NCI-H526 (cell line): ENCODE results near the gene LBX1.

Experiments
- DNase-seq, 2 experiments: peaks; one replicate each; lab custom pipeline; 2025; lab: John Stamatoyannopoulos, UW

The LBX1 gene

GRCh38 chr10:101229266-101230182 is at the start of gene LBX1:
Gene LBX1, minus strand, starts transcription at chr10:101229463. Its CDS starts 648 bp downstream, at chr10:101228815.
- peak in 1 of 2 experiments; percentile 31 for DNase-seq

GRCh38 chr10:101273741-101274140 is 44.5 kb upstream of the LBX1 start:
- no peak for DNase-seq

GRCh38 chr10:101273330-101273729 is 44.1 kb upstream of the LBX1 start:
- DNase-seq, result no peak

- peak in 1 of 2 experiments; percentile 63 for DNase-seq
Measured at GRCh38 chr10:101272229-101272868, 43.1 kb upstream of the LBX1 start.

GRCh38 chr10:101270763-101271162 is 41.5 kb upstream of the LBX1 start:
- DNase-seq, result no peak

- no peak for DNase-seq
Measured at GRCh38 chr10:101267776-101268175, 38.5 kb upstream of the LBX1 start.

- no peak for DNase-seq
Measured at GRCh38 chr10:101267290-101267680, 38.0 kb upstream of the LBX1 start.

GRCh38 chr10:101266381-101267289 is 37.4 kb upstream of the LBX1 start:
- no peak for DNase-seq

GRCh38 chr10:101263150-101263752 is 34.0 kb upstream of the LBX1 start:
- DNase-seq, result no peak

GRCh38 chr10:101262147-101262546 is 32.9 kb upstream of the LBX1 start:
- no peak for DNase-seq

- DNase-seq, result no peak
Measured at GRCh38 chr10:101261702-101262101, 32.4 kb upstream of the LBX1 start.

GRCh38 chr10:101260764-101261481 is 31.7 kb upstream of the LBX1 start:
- no peak for DNase-seq

- peak in 1 of 2 experiments; percentile 21 for DNase-seq
Measured at GRCh38 chr10:101258179-101258885, 29.1 kb upstream of the LBX1 start.

GRCh38 chr10:101257491-101257890 is 28.2 kb upstream of the LBX1 start:
- DNase-seq, result no peak

- DNase-seq, result no peak
Measured at GRCh38 chr10:101257084-101257483, 27.8 kb upstream of the LBX1 start.

- no peak for DNase-seq
Measured at GRCh38 chr10:101256387-101256786, 27.1 kb upstream of the LBX1 start.

- DNase-seq, result no peak
Measured at GRCh38 chr10:101250136-101250535, 20.9 kb upstream of the LBX1 start.

GRCh38 chr10:101249171-101249581 is 19.9 kb upstream of the LBX1 start:
- peak in 1 of 2 experiments; percentile 9 for DNase-seq

GRCh38 chr10:101246639-101247038 is 17.4 kb upstream of the LBX1 start:
- DNase-seq, result no peak

- DNase-seq, result no peak
Measured at GRCh38 chr10:101244321-101245050, 15.2 kb upstream of the LBX1 start.
